CD4-positive, CD25-positive, alpha-beta regulatory T cell (primary cell): ENCODE measurements around the gene ART1. TPM values are rescaled to one million over a fixed set of nuclear protein-coding genes. Genes with fewer than 3 reads are reported as not detected.
"Not testable (repeated sequence)": the region's sequence is repeated elsewhere in the genome, so short reads cannot be mapped to it uniquely, and the experiment has no call there.

Experiments
- ATAC-seq, 2 donors: fragments of 150-1000 bp; cut with Tn5 transposase; one replicate each; pipeline ENCODE4 v1.10.0; 2021; ENCODE audit warnings: low read depth in 2 of 2, moderate number of reproducible peaks in 2 of 2, moderate library complexity in 1 of 2
- DNase-seq, 3 donors: peaks; one replicate each; pipeline versions ENCODE4 v3.0.0 to v3.0.0-alpha.2; 2012 to 2022; ENCODE audit warnings: mixed read lengths in 1 of 3
- H3K27ac ChIP-seq: one replicate; pipeline ENCODE4 v1.7.0; 2013; ENCODE audit warnings: mild to moderate bottlenecking, low read length; ENCODE audit not compliant: insufficient read depth, poor library complexity, severe bottlenecking
- H3K27me3 ChIP-seq: one replicate; pipeline ENCODE4 v1.7.0; 2013; ENCODE audit warnings: low read length; ENCODE audit not compliant: control insufficient read depth, insufficient read depth
- H3K36me3 ChIP-seq: one replicate; pipeline ENCODE4 v1.7.0; 2013; ENCODE audit warnings: mild to moderate bottlenecking, low read length, moderate library complexity; ENCODE audit not compliant: control insufficient read depth, insufficient read depth
- H3K4me1 ChIP-seq: 2 replicates; pipeline ENCODE4 v1.7.0; 2013; ENCODE audit warnings: mild to moderate bottlenecking, low read length; ENCODE audit not compliant: insufficient read depth, control insufficient read depth, poor library complexity, severe bottlenecking
- H3K4me3 ChIP-seq: one replicate; pipeline ENCODE4 v1.7.0; 2013; ENCODE audit warnings: low read depth, mild to moderate bottlenecking, low read length, moderate library complexity
- H3K9me3 ChIP-seq, 2 experiments: 1 replicate in 1 of 2; 2 replicates in 1 of 2; pipeline ENCODE4 v1.7.0; 2013; ENCODE audit warnings: low read length in 2 of 2, mild to moderate bottlenecking in 1 of 2, moderate library complexity in 1 of 2; ENCODE audit not compliant: control insufficient read depth in 2 of 2
- H3K27ac Mint-ChIP-seq, 3 donors: one replicate each; pipeline ENCODE4 v1.8.0; 2020 to 2022; ENCODE audit warnings: mild to moderate bottlenecking in 3 of 3, mixed read lengths in 3 of 3, moderate library complexity in 2 of 3
- H3K27me3 Mint-ChIP-seq: one replicate; pipeline ENCODE4 v1.8.0; 2022; ENCODE audit warnings: mild to moderate bottlenecking, mixed read lengths
- H3K36me3 Mint-ChIP-seq: one replicate; pipeline ENCODE4 v1.8.0; 2020; ENCODE audit warnings: mixed read lengths
- H3K4me1 Mint-ChIP-seq, 4 donors: one replicate each; pipeline ENCODE4 v1.8.0; 2020 to 2022; ENCODE audit warnings: mixed read lengths in 4 of 4, mild to moderate bottlenecking in 1 of 4
- H3K4me3 Mint-ChIP-seq, 4 donors: one replicate each; pipeline ENCODE4 v1.8.0; 2020 to 2022; ENCODE audit warnings: mild to moderate bottlenecking in 4 of 4, mixed read lengths in 4 of 4, moderate library complexity in 3 of 4
- H3K9me3 Mint-ChIP-seq, 7 donors: one replicate each; pipeline ENCODE4 v1.8.0; 2020 to 2022; ENCODE audit warnings: mixed read lengths in 7 of 7, mild to moderate bottlenecking in 3 of 7, moderate library complexity in 2 of 7
- polyA plus RNA-seq, 4 donors: library from polyadenylated mRNA; unstranded; fragments of 300-500 nt; fragmentation: Illumina TruSeq; gene quantifications; one replicate each; pipeline ENCODE4 v1.2.3, GENCODE V29; 2021
- total RNA-seq: library from RNA; stranded (reverse); gene quantifications from one replicate; pipeline ENCODE4 v1.2.3, GENCODE V29; 2022

Gene ART1, protein sequence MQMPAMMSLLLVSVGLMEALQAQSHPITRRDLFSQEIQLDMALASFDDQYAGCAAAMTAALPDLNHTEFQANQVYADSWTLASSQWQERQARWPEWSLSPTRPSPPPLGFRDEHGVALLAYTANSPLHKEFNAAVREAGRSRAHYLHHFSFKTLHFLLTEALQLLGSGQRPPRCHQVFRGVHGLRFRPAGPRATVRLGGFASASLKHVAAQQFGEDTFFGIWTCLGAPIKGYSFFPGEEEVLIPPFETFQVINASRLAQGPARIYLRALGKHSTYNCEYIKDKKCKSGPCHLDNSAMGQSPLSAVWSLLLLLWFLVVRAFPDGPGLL
- not detected for total RNA-seq
- polyA plus RNA-seq: not detected

DNA sequence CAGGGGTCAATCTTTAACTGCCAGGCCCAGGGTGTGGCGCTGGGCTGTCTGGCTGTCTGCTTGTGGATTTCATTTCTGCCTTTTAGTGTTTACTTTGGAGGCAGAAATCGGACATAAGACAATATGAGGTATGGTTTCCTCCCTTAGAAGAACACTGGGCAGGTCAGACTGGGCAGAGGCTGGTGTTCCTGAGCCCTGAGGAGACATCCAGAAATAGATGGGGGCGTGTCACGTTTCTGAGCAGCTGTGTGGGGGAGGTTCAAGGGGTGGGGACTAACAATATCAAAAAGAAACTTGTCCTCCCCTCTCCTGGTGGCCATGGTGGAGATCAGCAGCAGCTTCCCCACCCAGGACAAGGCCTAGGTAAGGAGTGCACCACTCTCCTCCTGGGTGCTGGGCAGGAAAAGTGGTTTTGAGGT, at the start of gene ART1:
Gene ART1 (plus strand): TSS at position 312 of the 419 bp plus-strand sequence. CDS start 14,086 bp downstream, outside the sequence.
- peaks cover 41% of the 10 kb centered on the region for H3K27me3 Mint-ChIP-seq
- Histone ChIP-seq H3K36me3 (no peaks in the 10 kb centered on the region), H3K4me1 (peaks cover 14% of the 10 kb centered on the region), H3K4me3 (no peak within 1 kb of the TSS), H3K9me3 (no peaks in the 10 kb centered on the region), H3K27ac (no peak within 1 kb of the TSS), H3K27me3 (peaks cover 5% of the 10 kb centered on the region)
- H3K27ac Mint-ChIP-seq: no peak within 1 kb of the TSS
- peak within 1 kb of the TSS in 1 of 4 donors; percentile 39 for H3K4me3 Mint-ChIP-seq
- ATAC-seq: no peak
- H3K9me3 Mint-ChIP-seq: peaks cover 0 to 9% (median 0%) of the 10 kb centered on the region in 7 donors
- H3K4me1 Mint-ChIP-seq: peaks cover 0 to 10% (median 2%) of the 10 kb centered on the region in 4 donors
- no peak for DNase-seq
- no peaks in the 10 kb centered on the region for H3K36me3 Mint-ChIP-seq

DNA sequence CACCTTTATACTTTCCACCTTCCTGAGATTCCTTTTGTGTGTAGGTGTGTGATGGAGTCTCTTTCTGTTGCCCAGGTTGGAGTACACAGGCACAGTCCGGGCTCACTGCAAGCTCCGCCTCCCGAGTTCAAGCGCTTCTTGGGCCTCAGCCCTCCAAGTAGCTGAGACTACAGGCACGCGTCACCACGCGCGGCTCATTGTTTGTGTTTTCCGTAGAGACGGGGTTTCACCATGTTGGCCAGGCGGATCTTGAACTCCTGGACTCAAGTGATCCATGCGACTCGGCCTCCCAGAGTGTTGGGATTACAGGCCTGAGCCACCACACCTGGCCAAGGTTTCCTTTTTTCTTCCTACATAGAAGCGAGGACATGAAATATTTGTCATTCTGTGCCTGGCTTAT, 47.2 kb upstream of the ART1 start:
- not testable (repeated sequence) for DNase-seq, H3K27me3 ChIP-seq, H3K27me3 Mint-ChIP-seq, H3K9me3 ChIP-seq, ATAC-seq, H3K4me1 ChIP-seq, H3K27ac ChIP-seq, H3K4me3 Mint-ChIP-seq, H3K4me3 ChIP-seq, H3K4me1 Mint-ChIP-seq, H3K27ac Mint-ChIP-seq, H3K36me3 ChIP-seq, H3K36me3 Mint-ChIP-seq, H3K9me3 Mint-ChIP-seq

DNA sequence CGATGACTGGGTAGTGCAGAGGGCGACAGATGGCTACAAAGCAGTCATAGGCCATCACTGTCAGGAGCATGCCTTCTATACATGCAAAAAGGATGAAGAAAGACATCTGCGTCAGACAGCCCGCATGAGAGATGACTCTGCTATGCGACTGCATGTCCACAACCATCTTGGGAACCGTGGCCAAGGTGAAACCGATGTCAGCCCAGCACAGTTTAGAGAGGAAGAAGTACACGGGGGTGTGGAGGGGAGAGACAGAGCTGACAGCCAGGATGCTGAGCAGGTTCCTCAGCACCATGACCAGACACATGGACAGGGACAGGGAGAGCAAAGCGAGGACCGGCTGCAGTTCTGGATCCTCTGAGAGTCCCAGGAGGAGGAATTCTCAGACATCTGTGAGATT, 44.7 kb upstream of the ART1 start:
- H3K27me3 ChIP-seq, H3K27me3 Mint-ChIP-seq, H3K9me3 ChIP-seq, H3K4me3 ChIP-seq, DNase-seq, H3K27ac Mint-ChIP-seq, H3K9me3 Mint-ChIP-seq, ATAC-seq, H3K4me3 Mint-ChIP-seq, H3K36me3 ChIP-seq, H3K36me3 Mint-ChIP-seq, H3K27ac ChIP-seq, H3K4me1 Mint-ChIP-seq, H3K4me1 ChIP-seq: not testable (repeated sequence)

DNA sequence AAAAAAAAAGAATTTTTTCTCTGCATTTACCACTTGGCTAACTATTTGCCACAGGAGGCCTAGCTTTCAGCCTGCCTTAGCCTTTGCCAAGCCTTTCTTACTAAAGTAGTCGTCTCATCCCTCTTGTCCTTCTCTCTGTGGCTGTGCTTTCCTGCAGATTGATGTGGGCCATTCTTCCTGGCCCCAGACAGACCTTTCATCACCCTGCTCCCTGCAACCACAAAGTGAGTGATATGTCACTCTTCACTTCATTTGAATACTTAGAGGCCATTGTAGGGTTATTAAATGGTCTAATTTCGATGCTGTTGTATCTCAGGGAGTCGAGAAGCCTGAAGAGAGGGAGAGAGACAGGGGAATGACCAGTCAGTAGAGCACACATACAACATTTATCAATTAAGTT, 40.8 kb upstream of the ART1 start:
- H3K27ac Mint-ChIP-seq: no peak overlapping the region
- Histone ChIP-seq H3K36me3 (no peaks in the 10 kb centered on the region), H3K27me3 (no peaks in the 10 kb centered on the region), H3K4me3 (no peak overlapping the region), H3K4me1 (no peaks in the 10 kb centered on the region), H3K27ac (no peak overlapping the region), H3K9me3 (no peaks in the 10 kb centered on the region)
- no peaks in the 10 kb centered on the region for H3K36me3 Mint-ChIP-seq
- no peak for ATAC-seq
- DNase-seq: no peak
- no peaks in the 10 kb centered on the region for H3K4me1 Mint-ChIP-seq
- H3K27me3 Mint-ChIP-seq: peaks cover 5% of the 10 kb centered on the region
- H3K9me3 Mint-ChIP-seq: peaks cover 0 to 2% (median 0%) of the 10 kb centered on the region in 7 donors
- H3K4me3 Mint-ChIP-seq: no peak overlapping the region

DNA sequence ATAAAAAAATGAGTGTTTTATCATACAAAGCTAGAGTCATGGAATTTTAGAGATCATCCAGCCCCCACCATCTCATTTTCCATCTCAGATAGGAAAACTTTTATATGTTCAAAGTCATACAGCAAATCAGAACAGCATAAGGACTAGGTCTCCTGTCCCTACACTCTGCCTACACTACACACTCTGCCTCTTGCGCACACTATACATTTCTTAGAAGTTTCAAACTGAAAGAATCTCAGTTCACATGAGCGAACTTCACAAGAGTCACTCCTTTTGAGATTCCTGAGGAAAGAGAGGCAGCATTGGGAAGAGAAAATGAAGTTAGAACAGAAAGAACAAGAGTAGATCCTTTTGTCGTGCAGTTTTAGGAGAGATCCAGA, 39.7 kb upstream of the ART1 start:
- no peaks in the 10 kb centered on the region for H3K27me3 ChIP-seq
- H3K27me3 Mint-ChIP-seq: peaks cover 5% of the 10 kb centered on the region
- H3K27ac ChIP-seq: no peak overlapping the region
- no peaks in the 10 kb centered on the region for H3K4me1 ChIP-seq
- peaks cover 0 to 2% (median 0%) of the 10 kb centered on the region in 4 donors for H3K4me1 Mint-ChIP-seq
- H3K4me3 ChIP-seq: no peak overlapping the region
- H3K27ac Mint-ChIP-seq: no peak overlapping the region
- no peak overlapping the region for H3K4me3 Mint-ChIP-seq
- ATAC-seq (no peak), DNase-seq (no peak)
- H3K9me3 ChIP-seq: no peaks in the 10 kb centered on the region
- H3K36me3 Mint-ChIP-seq: no peaks in the 10 kb centered on the region
- no peaks in the 10 kb centered on the region for H3K36me3 ChIP-seq
- H3K9me3 Mint-ChIP-seq: peaks cover 0 to 2% (median 0%) of the 10 kb centered on the region in 7 donors

DNA sequence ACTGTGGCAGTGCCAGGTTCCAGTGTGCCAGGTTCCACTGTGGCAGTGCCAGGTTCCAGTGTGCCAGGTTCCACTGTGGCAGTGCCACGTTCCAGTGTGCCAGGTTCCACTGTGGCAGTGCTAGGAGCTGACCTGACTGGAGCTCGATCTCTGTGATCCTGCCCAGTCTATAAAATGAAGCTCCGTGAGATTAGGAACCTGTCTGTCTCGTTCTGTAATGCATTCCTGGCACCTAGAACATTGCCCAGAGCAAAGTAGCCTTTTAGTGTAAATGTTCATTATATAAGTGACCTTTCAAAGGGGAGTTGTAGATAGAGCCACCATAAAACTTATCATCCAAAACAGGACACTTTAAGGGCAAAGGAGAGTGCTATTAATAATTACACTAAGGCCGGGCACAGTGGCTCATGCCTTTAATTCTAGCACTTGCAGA, 39.1 kb upstream of the ART1 start:
- ATAC-seq (no peak), DNase-seq (no peak)
- peaks cover 0 to 2% (median 0%) of the 10 kb centered on the region in 7 donors for H3K9me3 Mint-ChIP-seq
- H3K4me3 ChIP-seq: no peak overlapping the region
- no peak overlapping the region for H3K4me3 Mint-ChIP-seq
- no peaks in the 10 kb centered on the region for H3K4me1 ChIP-seq
- H3K9me3 ChIP-seq: no peaks in the 10 kb centered on the region
- no peak overlapping the region for H3K27ac Mint-ChIP-seq
- H3K4me1 Mint-ChIP-seq: peaks cover 0 to 2% (median 0%) of the 10 kb centered on the region in 4 donors
- no peaks in the 10 kb centered on the region for H3K36me3 ChIP-seq
- no peaks in the 10 kb centered on the region for H3K36me3 Mint-ChIP-seq
- H3K27me3 Mint-ChIP-seq: peaks cover 5% of the 10 kb centered on the region
- H3K27ac ChIP-seq: no peak overlapping the region
- H3K27me3 ChIP-seq: no peaks in the 10 kb centered on the region

DNA sequence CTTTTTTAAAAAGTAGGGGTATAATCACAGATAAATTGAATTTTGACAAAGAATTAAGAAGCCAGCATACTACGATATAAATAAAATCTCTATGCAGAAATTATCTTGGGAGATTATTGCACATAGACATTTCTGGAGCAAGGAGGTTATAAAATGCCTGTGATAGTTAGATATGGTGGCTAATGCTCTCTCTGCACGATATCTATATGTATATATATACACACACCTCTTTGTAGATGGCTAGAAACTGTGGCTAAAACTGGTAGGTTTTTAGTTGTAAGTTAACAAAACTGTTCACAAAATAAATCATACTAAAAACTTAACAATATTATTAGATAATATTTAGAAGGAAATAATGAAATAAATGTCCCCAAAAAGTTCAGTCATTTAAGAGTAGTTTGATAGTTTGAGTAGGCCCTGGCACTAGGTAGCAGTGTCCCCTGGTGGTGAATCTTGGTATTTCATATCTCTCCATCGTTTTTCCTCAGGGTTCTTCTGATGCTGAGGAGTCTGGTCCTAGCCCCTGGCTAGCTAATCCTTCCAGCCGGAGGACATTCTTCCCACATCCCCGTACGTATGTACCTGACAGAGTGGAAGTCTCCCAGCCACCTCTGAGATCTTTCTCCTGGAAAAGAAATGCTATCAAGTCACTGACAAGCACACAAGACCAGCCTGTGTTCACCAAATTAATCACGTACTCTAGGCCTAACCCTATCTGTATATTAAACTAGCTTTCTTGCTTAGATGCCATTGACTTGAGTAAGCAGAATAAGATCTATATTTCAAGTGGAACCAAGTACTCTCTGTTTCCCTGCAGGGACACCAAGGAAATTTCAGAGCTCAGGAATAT, 35.3 kb upstream of the ART1 start:
- Mint-ChIP-seq H3K9me3 (peaks cover 0 to 7% (median 0%) of the 10 kb centered on the region in 7 donors), H3K4me1 (peaks cover 0 to 9% (median 2%) of the 10 kb centered on the region in 4 donors), H3K36me3 (no peaks in the 10 kb centered on the region), H3K27me3 (peaks cover 5% of the 10 kb centered on the region), H3K27ac (no peak overlapping the region), H3K4me3 (no peak overlapping the region)
- no peaks in the 10 kb centered on the region for H3K27me3 ChIP-seq
- no peaks in the 10 kb centered on the region for H3K36me3 ChIP-seq
- peaks cover 3% of the 10 kb centered on the region for H3K4me1 ChIP-seq
- ATAC-seq (peak in 1 of 2 donors; percentile 50), DNase-seq (peak in 2 of 3 donors; percentile 36 to 49)
- no peak overlapping the region for H3K27ac ChIP-seq
- H3K4me3 ChIP-seq: no peak overlapping the region
- H3K9me3 ChIP-seq: peaks cover 5% of the 10 kb centered on the region in 2 experiments
